Esophagus squamous epithelium (tissue), 5 donors: ENCODE measurements around the gene MB. TPM values are rescaled to one million over a fixed set of nuclear protein-coding genes. Genes with fewer than 3 reads are reported as not detected.

Source experiments
- DNase-seq: peaks from one replicate; lab custom pipeline; 2025; lab: John Stamatoyannopoulos, UW
- H3K27ac ChIP-seq, 4 donors: fragments of 200-600 bp; sonication (generic); one replicate each; pipeline ENCODE4 v1.5.1; 2016 to 2019; ENCODE audit warnings: mild to moderate bottlenecking in 1 of 4
- H3K27me3 ChIP-seq, 4 donors: fragments of 200-600 bp; sonication (generic); 1 replicate in 3 of 4; 2 replicates in 1 of 4; pipeline versions ENCODE4 v1.5.1 to v1.6.0; 2017 to 2021; ENCODE audit warnings: antibody characterized with exemption in 1 of 4
- H3K36me3 ChIP-seq, 3 donors: fragments of 200-600 bp; sonication (generic); one replicate each; pipeline ENCODE4 v1.5.1; 2016 to 2019
- H3K4me1 ChIP-seq, 3 donors: fragments of 200-600 bp; sonication (generic); one replicate each; pipeline ENCODE4 v1.5.1; 2017 to 2019
- H3K4me3 ChIP-seq, 4 donors: fragments of 200-600 bp; sonication (generic); 1 replicate in 3 of 4; 2 replicates in 1 of 4; pipeline ENCODE4 v1.5.1; 2016 to 2019; ENCODE audit warnings: mild to moderate bottlenecking in 2 of 4, moderate library complexity in 1 of 4
- H3K9me3 ChIP-seq, 3 donors: fragments of 200-600 bp; sonication (generic); one replicate each; pipeline ENCODE4 v1.5.1; 2016 to 2019
- POLR2A ChIP-seq, 4 donors: fragments of 450-650 bp; IDR thresholded peaks; one replicate each; pipeline ENCODE4 v1.6.1; 2017; ENCODE audit warnings: antibody characterized with exemption in 4 of 4, mild to moderate bottlenecking in 4 of 4, moderate library complexity in 3 of 4
- WGBS, 2 donors: methylation state at CpG; one replicate each; pipeline ENCODE4 v1.1.5; 2018; 5-methylcytosine and 5-hydroxymethylcytosine counted together
- intact Hi-C: fragments of 100-400 bp; cut with DNase I; formaldehyde crosslinking; loops from one replicate; pipeline ENCODE4 v1.15.0; 2022
- total RNA-seq, 4 donors: library from RNA; depleted of rRNA; stranded (reverse); fragments of >200 nt; gene quantifications; one replicate each; pipeline ENCODE4 v1.1.0, GENCODE V29; 2016
- TF ChIP-seq, protein P1 (sequence below), 6 experiments: fragments of 450-650 bp in 4 of 6; fragments of 200-600 bp in 2 of 6; sonication (generic) in 2 of 6; IDR thresholded peaks; one replicate each; pipeline ENCODE4 v1.5.1; 2016 to 2019; ENCODE audit warnings: antibody characterized with exemption in 6 of 6, mild to moderate bottlenecking in 4 of 6, moderate library complexity in 4 of 6
- donor health status: DM: yes; HTN: yes; CAD: no.

MB gene
- total RNA-seq, 4 donors from 2014 or later = 0.44 to 11.8 (median 5.4) TPM; not detected in 1

DNA sequence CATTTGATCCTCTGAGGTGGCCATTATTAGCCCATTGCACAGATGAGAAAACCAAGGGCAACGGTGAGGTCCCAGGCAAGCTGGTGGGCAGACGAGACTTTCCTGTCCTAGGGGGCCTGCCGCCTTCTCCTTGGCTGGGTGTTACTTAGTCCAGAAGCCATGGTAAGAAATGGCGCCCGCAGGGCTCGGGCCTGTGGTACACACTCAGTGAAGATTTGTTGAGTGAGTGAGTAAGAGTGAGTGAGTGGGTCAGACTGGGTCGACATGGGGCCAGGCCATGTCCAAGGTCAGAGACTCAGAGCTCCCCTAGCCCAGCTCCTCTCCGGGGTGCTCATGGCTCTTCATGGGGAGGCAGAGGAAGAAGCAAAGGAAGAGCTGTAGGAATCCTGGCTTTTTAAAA, 40.5 kb downstream of the MB start:
- TF ChIP-seq, protein P1, sequence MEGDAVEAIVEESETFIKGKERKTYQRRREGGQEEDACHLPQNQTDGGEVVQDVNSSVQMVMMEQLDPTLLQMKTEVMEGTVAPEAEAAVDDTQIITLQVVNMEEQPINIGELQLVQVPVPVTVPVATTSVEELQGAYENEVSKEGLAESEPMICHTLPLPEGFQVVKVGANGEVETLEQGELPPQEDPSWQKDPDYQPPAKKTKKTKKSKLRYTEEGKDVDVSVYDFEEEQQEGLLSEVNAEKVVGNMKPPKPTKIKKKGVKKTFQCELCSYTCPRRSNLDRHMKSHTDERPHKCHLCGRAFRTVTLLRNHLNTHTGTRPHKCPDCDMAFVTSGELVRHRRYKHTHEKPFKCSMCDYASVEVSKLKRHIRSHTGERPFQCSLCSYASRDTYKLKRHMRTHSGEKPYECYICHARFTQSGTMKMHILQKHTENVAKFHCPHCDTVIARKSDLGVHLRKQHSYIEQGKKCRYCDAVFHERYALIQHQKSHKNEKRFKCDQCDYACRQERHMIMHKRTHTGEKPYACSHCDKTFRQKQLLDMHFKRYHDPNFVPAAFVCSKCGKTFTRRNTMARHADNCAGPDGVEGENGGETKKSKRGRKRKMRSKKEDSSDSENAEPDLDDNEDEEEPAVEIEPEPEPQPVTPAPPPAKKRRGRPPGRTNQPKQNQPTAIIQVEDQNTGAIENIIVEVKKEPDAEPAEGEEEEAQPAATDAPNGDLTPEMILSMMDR (IDR thresholded peaks at IDR 0.05) = no peak
- TF ChIP-seq POLR2A (IDR thresholded peaks at IDR 0.05) = no peak
- DNase-seq = no peak
- intact Hi-C loops = no loop called here
- 77 to 91% methylated on average over 5 to 7 of the region's 8 CpGs for WGBS, 2 donors
- H3K36me3 ChIP-seq = no peaks in the 10 kb centered on the region
- no peaks in the 10 kb centered on the region for H3K9me3 ChIP-seq
- H3K4me1 ChIP-seq = no peaks in the 10 kb centered on the region
- H3K4me3 ChIP-seq = no peak overlapping the region
- no peak overlapping the region for H3K27ac ChIP-seq
- peaks cover 0 to 24% (median 0%) of the 10 kb centered on the region in 4 donors for H3K27me3 ChIP-seq

DNA sequence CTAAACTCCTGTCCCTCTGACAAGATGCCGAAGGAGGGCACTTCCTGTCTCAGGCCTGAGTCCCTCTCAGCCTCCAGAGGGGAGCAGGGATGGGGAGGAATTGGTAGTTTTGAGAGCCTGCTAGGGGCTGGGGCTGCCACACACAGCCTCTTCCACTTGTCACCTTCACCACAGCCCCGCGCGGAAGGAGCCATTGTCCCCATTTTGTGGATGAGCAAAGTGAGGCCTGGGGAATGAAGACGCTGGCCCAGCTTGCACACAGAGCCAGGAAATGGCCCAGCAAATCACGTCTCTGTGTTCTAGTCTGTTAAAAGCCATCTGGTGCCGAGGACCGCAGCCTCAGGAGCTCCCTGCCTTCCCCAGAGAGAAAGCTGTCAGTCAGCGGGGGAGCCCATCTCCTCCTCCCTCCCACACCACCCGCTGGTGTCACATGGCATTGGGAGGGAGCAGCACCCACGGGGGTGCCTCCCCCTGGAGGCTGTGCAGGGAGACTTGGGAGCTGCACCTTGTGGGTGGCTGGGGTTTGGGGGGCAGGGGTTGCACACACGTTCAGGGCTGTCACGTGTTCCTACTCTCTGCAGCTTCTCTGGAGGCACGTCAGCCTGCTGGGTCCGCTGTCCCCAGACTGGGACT, 41.9 kb downstream of the MB start:
- H3K9me3 ChIP-seq = no peaks in the 10 kb centered on the region
- H3K4me1 ChIP-seq = no peaks in the 10 kb centered on the region
- peaks cover 0 to 35% (median 0%) of the 10 kb centered on the region in 4 donors for H3K27me3 ChIP-seq
- no peaks in the 10 kb centered on the region for H3K36me3 ChIP-seq
- no peak overlapping the region for H3K4me3 ChIP-seq
- TF ChIP-seq, protein P1 (IDR thresholded peaks at IDR 0.05) = no peak
- no peak for TF ChIP-seq POLR2A (IDR thresholded peaks at IDR 0.05)
- 77% methylated on average over 5 of the region's 15 CpGs; no CpG with 5 or more reads in 1 of the 2 donors for WGBS, 2 donors
- intact Hi-C loops = no loop called here
- H3K27ac ChIP-seq = no peak overlapping the region
- DNase-seq = no peak

DNA sequence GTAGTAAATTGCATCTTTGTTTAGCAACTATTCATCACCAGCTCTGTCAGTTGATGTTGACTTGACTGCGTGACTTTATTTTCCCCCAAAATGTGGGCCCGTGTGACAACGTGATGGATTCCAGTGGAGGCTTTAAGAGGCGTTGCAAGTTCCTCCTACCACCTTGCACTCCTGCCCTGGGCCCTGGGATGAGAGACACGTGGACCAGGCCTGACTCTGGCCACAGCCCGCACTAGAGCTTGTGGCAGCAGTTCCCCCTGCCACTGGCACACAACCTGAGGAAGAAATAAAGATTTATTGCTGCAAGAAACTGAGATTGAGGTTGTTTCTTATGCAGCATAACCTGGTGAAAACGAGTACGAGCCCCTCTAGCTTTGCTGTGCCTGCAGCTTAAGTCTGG, 44.6 kb downstream of the MB start:
- Histone ChIP-seq H3K36me3 (no peaks in the 10 kb centered on the region), H3K4me3 (no peak overlapping the region), H3K4me1 (peaks cover 3 to 23% (median 8%) of the 10 kb centered on the region in 3 donors), H3K27me3 (peaks cover 0 to 54% (median 2%) of the 10 kb centered on the region in 4 donors), H3K9me3 (no peaks in the 10 kb centered on the region), H3K27ac (no peak overlapping the region)
- no peak for DNase-seq
- intact Hi-C loops = no loop called here
- WGBS, 2 donors = 82 to 85% methylated on average over 5 of the region's 8 CpGs
- TF ChIP-seq, protein P1 (IDR thresholded peaks at IDR 0.05) = no peak
- no peak for TF ChIP-seq POLR2A (IDR thresholded peaks at IDR 0.05)

DNA sequence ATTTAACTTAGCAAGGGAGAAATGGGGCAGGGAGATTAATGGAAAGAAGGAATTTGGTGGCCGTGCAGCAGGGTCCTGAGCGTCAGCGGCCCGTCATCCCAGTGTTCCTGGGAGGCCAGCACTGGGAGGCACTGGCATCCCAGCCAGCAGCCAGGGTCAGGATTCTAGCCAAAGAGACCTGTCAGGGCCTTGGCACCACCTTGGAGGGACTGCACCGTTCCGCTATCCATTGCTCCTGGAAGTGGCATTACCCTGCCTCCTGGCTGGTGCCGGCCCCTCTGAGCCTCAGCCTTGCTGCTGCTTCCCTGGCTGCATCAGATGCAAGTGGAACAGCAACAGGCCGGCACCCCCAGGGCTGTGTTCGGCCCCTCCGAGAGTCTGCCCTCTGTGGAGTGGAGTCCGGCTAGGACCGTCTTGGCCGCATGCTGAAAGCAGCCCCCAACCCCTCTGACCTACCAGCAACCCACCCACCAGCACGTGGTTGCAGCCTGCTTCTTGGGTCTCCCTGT, 46.4 kb downstream of the MB start:
- intact Hi-C loops = no loop called here
- Histone ChIP-seq H3K4me3 (no peak overlapping the region), H3K36me3 (no peaks in the 10 kb centered on the region), H3K9me3 (no peaks in the 10 kb centered on the region), H3K27me3 (peaks cover 0 to 70% (median 2%) of the 10 kb centered on the region in 4 donors), H3K4me1 (peaks cover 3 to 33% (median 13%) of the 10 kb centered on the region in 3 donors), H3K27ac (no peak overlapping the region)
- no peak for TF ChIP-seq POLR2A (IDR thresholded peaks at IDR 0.05)
- TF ChIP-seq, protein P1 (IDR thresholded peaks at IDR 0.05) = no peak
- DNase-seq = no peak
- WGBS, 2 donors = 72 to 90% methylated on average over 5 to 12 of the region's 14 CpGs

DNA sequence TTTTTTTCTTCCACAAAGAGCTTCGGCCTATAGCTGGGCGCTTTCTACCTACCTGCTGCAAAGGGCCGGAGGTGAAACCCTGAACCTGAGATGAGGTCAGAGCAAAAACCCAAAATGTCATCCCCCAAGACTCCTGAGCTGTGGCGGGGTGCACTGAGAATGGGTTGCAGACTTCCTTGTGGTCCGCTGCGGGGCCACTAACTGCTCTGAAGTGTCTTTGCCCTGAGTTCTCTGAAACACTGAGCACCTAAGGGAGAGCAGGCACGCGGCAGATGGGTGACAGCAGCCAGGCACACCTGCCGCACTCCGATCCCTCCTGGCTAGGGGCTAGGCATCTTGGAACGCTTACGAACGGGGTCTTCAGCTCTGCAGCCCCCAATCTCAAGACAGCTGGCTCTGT, 47.2 kb downstream of the MB start:
- no peaks in the 10 kb centered on the region for H3K36me3 ChIP-seq
- no peak overlapping the region for H3K27ac ChIP-seq
- peaks cover 3 to 41% (median 21%) of the 10 kb centered on the region in 3 donors for H3K4me1 ChIP-seq
- TF ChIP-seq, protein P1 (IDR thresholded peaks at IDR 0.05) = no peak
- no peak for TF ChIP-seq POLR2A (IDR thresholded peaks at IDR 0.05)
- intact Hi-C loops = no loop called here
- peaks cover 0 to 62% (median 2%) of the 10 kb centered on the region in 4 donors for H3K27me3 ChIP-seq
- DNase-seq = no peak
- no peak overlapping the region for H3K4me3 ChIP-seq
- 81 to 83% methylated on average over 7 to 9 of the region's 13 CpGs for WGBS, 2 donors
- H3K9me3 ChIP-seq = no peaks in the 10 kb centered on the region
